HEK293 (cell line): ENCODE data around the gene PYGO1.

ENCODE experiments used
- CTCF ChIP-seq: fragments of 450-650 bp; formaldehyde crosslinking; IDR thresholded peaks from 2 replicates; pipeline ENCODE4 v1.5.1; 2016; ENCODE audit warnings: missing biosample characterization, missing genetic modification characterization
- HOXA7 ChIP-seq: sonication (generic); formaldehyde crosslinking; IDR thresholded peaks from 2 replicates; pipeline ENCODE4 v1.8.1; 2022; ENCODE audit warnings: missing genetic modification reagents, borderline replicate concordance
- ZNF626 ChIP-seq: fragments of 450-650 bp; sonication (Bioruptor Pico); formaldehyde crosslinking; IDR thresholded peaks from 2 replicates; pipeline ENCODE4 v1.5.1; 2018; ENCODE audit warnings: missing biosample characterization, missing genetic modification characterization, inconsistent platforms

GRCh38 chr15:55562601-55563000 lies 25.5 kb downstream of the PYGO1 start:
- TF ChIP-seq ZNF626 (tag by site-specific recombination) (no peak), CTCF (no peak), HOXA7 (CRISPR knock-in tag) (no peak)
